ENCODE data around the gene PIK3CB. TPM values are rescaled to one million over a fixed set of nuclear protein-coding genes. Genes with fewer than 3 reads are reported as not detected.
"Not testable (repeated sequence)": the region's sequence is repeated elsewhere in the genome, so short reads cannot be mapped to it uniquely, and the experiment has no call there.

The PIK3CB gene
- total RNA-seq, 4 donors from 2014 or later = 32.2 to 52.1 (median 41.5) TPM

GRCh38 chr3:138608322-138609135 is 226.2 kb downstream of the PIK3CB start, which contains the start of gene FAIM:
Gene FAIM (plus strand): TSS chr3:138608771. CDS start chr3:138619727, 10,956 bp downstream.
- peak within 1 kb of the TSS; percentile 58 to 82 (median 78) for H3K4me3 ChIP-seq
- TF ChIP-seq POLR2A (IDR thresholded peaks at IDR 0.05) (peak in 1 of 2 donors; percentile 11), CTCF (IDR thresholded peaks at IDR 0.05) (no peak)
- peaks cover 0 to 6% (median 0%) of the 10 kb centered on the region in 4 donors for H3K4me1 ChIP-seq
- DNase-seq = peak; percentile 63 to 82 (median 82)
- no peaks in the 10 kb centered on the region for H3K27me3 ChIP-seq
- H3K9me3 ChIP-seq = no peaks in the 10 kb centered on the region
- H3K27ac ChIP-seq = peak within 1 kb of the TSS; percentile 85 to 92 (median 89)
- H3K36me3 ChIP-seq = no peaks in the 10 kb centered on the region

- DNase-seq, H3K27me3 ChIP-seq: not testable (repeated sequence)
Observed at GRCh38 chr3:138604106-138604595, 230.6 kb downstream of the PIK3CB start.

More at GRCh38 chr3:138604106-138604595, 230.6 kb downstream of the PIK3CB start:
- H3K27ac ChIP-seq, H3K36me3 ChIP-seq, H3K9me3 ChIP-seq, H3K4me1 ChIP-seq, H3K4me3 ChIP-seq: not testable (repeated sequence)

Other genes starting within 250 kb of the PIK3CB start
- gene CEP70, start 240.7 kb downstream of the PIK3CB start, total RNA-seq = 10 to 100 TPM; 11.2 to 57.8 (median 23.0) TPM
- 10 to 100 TPM in 2 of 4 donors, 1 to 10 TPM in 2; 3.7 to 15.2 (median 8.0) TPM for gene FAIM, start 226.2 kb downstream of the PIK3CB start, total RNA-seq
- not detected for gene FOXL2, start 112.2 kb upstream of the PIK3CB start, total RNA-seq
- gene FOXL2NB, start 112.3 kb upstream of the PIK3CB start, total RNA-seq = not detected
- gene PRR23A, start 171.3 kb upstream of the PIK3CB start, total RNA-seq = not detected
- not detected for gene PRR23B, start 186.0 kb upstream of the PIK3CB start, total RNA-seq
- gene PRR23C, start 210.0 kb upstream of the PIK3CB start, total RNA-seq = not detected

All from Peyer's patch (tissue), 4 donors.